H9 (cell line): Measurements from ENCODE around the gene ODC1. TPM values are rescaled to one million over a fixed set of nuclear protein-coding genes. Genes with fewer than 3 reads are reported as not detected.

Source experiments
- DNase-seq: peaks from one replicate; pipeline ENCODE4 v3.0.0-alpha.2; 2017
- H2AFZ ChIP-seq: one replicate; pipeline ENCODE4 v1.6.1; 2013; ENCODE audit warnings: mild to moderate bottlenecking, low read length, control low read depth, moderate library complexity
- H2AK5ac ChIP-seq: 2 replicates; pipeline ENCODE4 v1.6.1; 2013; ENCODE audit warnings: low read length, control low read depth, mixed read lengths; ENCODE audit not compliant: insufficient read length
- H2BK120ac ChIP-seq: one replicate; pipeline ENCODE4 v1.6.1; 2013; ENCODE audit warnings: low read depth, mild to moderate bottlenecking, low read length, control low read depth, inconsistent platforms; ENCODE audit not compliant: poor library complexity, severe bottlenecking
- H2BK12ac ChIP-seq: 2 replicates; pipeline ENCODE4 v1.6.1; 2013; ENCODE audit warnings: low read length, control low read depth, mixed read lengths, low read depth; ENCODE audit not compliant: insufficient read length
- H2BK15ac ChIP-seq: 2 replicates; pipeline ENCODE4 v1.6.1; 2013; ENCODE audit warnings: low read depth, low read length, control low read depth
- H2BK20ac ChIP-seq: one replicate; pipeline ENCODE4 v1.6.1; 2013; ENCODE audit warnings: low read depth, mild to moderate bottlenecking, low read length, control low read depth, inconsistent platforms; ENCODE audit not compliant: poor library complexity, severe bottlenecking
- H2BK5ac ChIP-seq: 2 replicates; pipeline ENCODE4 v1.6.1; 2013; ENCODE audit warnings: low read length, control low read depth, mixed read lengths; ENCODE audit not compliant: insufficient read length
- H3K14ac ChIP-seq: 2 replicates; pipeline ENCODE4 v1.6.1; 2013; ENCODE audit warnings: low read length, control low read depth; ENCODE audit not compliant: insufficient read depth
- H3K18ac ChIP-seq: 2 replicates; pipeline ENCODE4 v1.6.1; 2013; ENCODE audit warnings: low read depth, mild to moderate bottlenecking, mixed read lengths, low read length, control low read depth; ENCODE audit not compliant: insufficient read length
- H3K23ac ChIP-seq: 2 replicates; pipeline ENCODE4 v1.6.1; 2013; ENCODE audit warnings: low read length, control low read depth, mixed read lengths, low read depth; ENCODE audit not compliant: insufficient read length
- H3K23me2 ChIP-seq: 2 replicates; pipeline ENCODE4 v1.6.1; 2013; ENCODE audit warnings: low read depth, mild to moderate bottlenecking, mixed read lengths, low read length, control low read depth; ENCODE audit not compliant: insufficient read length, poor library complexity, severe bottlenecking
- H3K27ac ChIP-seq: 2 replicates; pipeline ENCODE4 v1.5.1; 2013; ENCODE audit warnings: low read length, control low read depth, mixed read lengths, low read depth; ENCODE audit not compliant: insufficient read length
- H3K27me3 ChIP-seq: 2 replicates; pipeline ENCODE4 v1.6.1; 2013; ENCODE audit warnings: low read length, control low read depth, inconsistent platforms; ENCODE audit not compliant: insufficient read depth
- H3K4ac ChIP-seq: 2 replicates; pipeline ENCODE4 v1.6.1; 2013; ENCODE audit warnings: low read depth, mild to moderate bottlenecking, control low read depth, inconsistent platforms, low read length, moderate library complexity
- H3K4me1 ChIP-seq: 2 replicates; pipeline ENCODE4 v1.6.1; 2013; ENCODE audit warnings: low read length, control low read depth, inconsistent platforms; ENCODE audit not compliant: insufficient read depth
- H3K4me2 ChIP-seq: 2 replicates; pipeline ENCODE4 v1.6.1; 2013; ENCODE audit warnings: low read length, control low read depth, mixed read lengths; ENCODE audit not compliant: insufficient read length, insufficient read depth
- H3K56ac ChIP-seq: 2 replicates; pipeline ENCODE4 v1.6.1; 2013; ENCODE audit warnings: low read depth, mild to moderate bottlenecking, mixed read lengths, low read length, control low read depth; ENCODE audit not compliant: insufficient read length
- H3K79me1 ChIP-seq: 2 replicates; pipeline ENCODE4 v1.6.1; 2013; ENCODE audit warnings: low read depth, mild to moderate bottlenecking, moderate library complexity, low read length, control low read depth, inconsistent platforms; ENCODE audit not compliant: insufficient read depth, poor library complexity, severe bottlenecking
- H3K79me2 ChIP-seq: 2 replicates; pipeline ENCODE4 v1.6.1; 2013; ENCODE audit warnings: low read length, control low read depth, inconsistent platforms; ENCODE audit not compliant: insufficient read depth
- H3K9ac ChIP-seq: 2 replicates; pipeline ENCODE4 v1.6.1; 2013; ENCODE audit warnings: low read length, control low read depth, mixed read lengths; ENCODE audit not compliant: insufficient read length; ENCODE audit errors: extremely low read depth
- H3K9me3 ChIP-seq: one replicate; pipeline ENCODE4 v1.6.1; 2013; ENCODE audit warnings: low read depth, low read length, inconsistent platforms; ENCODE audit not compliant: control insufficient read depth
- H3T11ph ChIP-seq: one replicate; pipeline ENCODE4 v1.6.1; 2013; ENCODE audit warnings: mild to moderate bottlenecking, low read length, control low read depth, inconsistent platforms
- H4K20me1 ChIP-seq: one replicate; pipeline ENCODE4 v1.6.1; 2013; ENCODE audit not compliant: control insufficient read depth, insufficient read length, insufficient read depth
- H4K5ac ChIP-seq: 2 replicates; pipeline ENCODE4 v1.6.1; 2013; ENCODE audit warnings: low read depth, mild to moderate bottlenecking, mixed read lengths, low read length, control low read depth; ENCODE audit not compliant: insufficient read length
- H4K8ac ChIP-seq: replicated peaks from 2 replicates; pipeline ENCODE4 v1.6.1; 2013; ENCODE audit warnings: low read length, control low read depth, mixed read lengths, low read depth; ENCODE audit not compliant: insufficient read length
- H4K91ac ChIP-seq: 2 replicates; pipeline ENCODE4 v1.6.1; 2013; ENCODE audit warnings: low read depth, mild to moderate bottlenecking, moderate library complexity, mixed read lengths, low read length, control low read depth; ENCODE audit not compliant: insufficient read length
- H3K27ac Mint-ChIP-seq, 3 experiments: 2 replicates in 2 of 3; 3 replicates in 1 of 3; pipeline ENCODE4 v1.8.0; 2020 to 2021; ENCODE audit warnings: mixed read lengths in 3 of 3, mild to moderate bottlenecking in 1 of 3, moderate library complexity in 1 of 3
- H3K27me3 Mint-ChIP-seq: 2 replicates; pipeline ENCODE4 v1.8.0; 2021; ENCODE audit warnings: low read depth, mild to moderate bottlenecking, moderate library complexity, mixed read lengths
- H3K36me3 Mint-ChIP-seq, 3 experiments: 2 replicates in 2 of 3; 3 replicates in 1 of 3; pipeline ENCODE4 v1.8.0; 2020 to 2021; ENCODE audit warnings: low read depth in 3 of 3, mixed read lengths in 3 of 3; ENCODE audit not compliant: insufficient read depth in 1 of 3
- H3K4me1 Mint-ChIP-seq, 2 experiments: 2 replicates each; pipeline ENCODE4 v1.8.0; 2020; ENCODE audit warnings: mixed read lengths in 2 of 2
- H3K4me3 Mint-ChIP-seq, 2 experiments: 2 replicates in 1 of 2; 3 replicates in 1 of 2; pipeline ENCODE4 v1.8.0; 2020 to 2021; ENCODE audit warnings: mild to moderate bottlenecking in 2 of 2, mixed read lengths in 2 of 2, moderate library complexity in 1 of 2
- H3K9me3 Mint-ChIP-seq, 2 experiments: 2 replicates in 1 of 2; 3 replicates in 1 of 2; pipeline ENCODE4 v1.8.0; 2020; ENCODE audit warnings: mild to moderate bottlenecking in 2 of 2, mixed read lengths in 2 of 2, moderate library complexity in 1 of 2
- CTCF ChIP-seq: fragments of 200-600 bp; sonication (generic); conservative IDR thresholded peaks from 3 replicates; pipeline ENCODE4 v1.8.0; 2021; ENCODE audit warnings: antibody characterized with exemption, mild to moderate bottlenecking
- WGBS: extraction: QIAGEN DNeasy Blood & Tissue Kit; methylation state at CpG from one replicate; pipeline ENCODE4 v1.1.7; 2013; ENCODE audit warnings: missing lambda C conversion rate, low lambda C conversion rate, mixed read lengths; ENCODE audit not compliant: insufficient read length; ENCODE audit errors: extremely low coverage; 5-methylcytosine and 5-hydroxymethylcytosine counted together
- total RNA-seq: library from RNA; stranded (reverse); gene quantifications from 2 replicates; pipeline ENCODE4 v1.2.1, GENCODE V29; 2021

ODC1 gene
- total RNA-seq, 1 experiment from 2014 or later = 48.3 TPM

- Histone ChIP-seq H3K23ac (no peak overlapping the region), H4K20me1 (no peaks in the 10 kb centered on the region), H2BK120ac (no peak overlapping the region), H3K23me2 (no peaks in the 10 kb centered on the region), H3K9ac (no peak overlapping the region), H2AFZ (no peak overlapping the region), H3K4me2 (no peak overlapping the region), H3K56ac (no peak overlapping the region), H2BK12ac (no peak overlapping the region), H4K91ac (no peak overlapping the region), H2BK5ac (no peak overlapping the region), H3K27ac (no peak overlapping the region), H3K14ac (no peak overlapping the region), H4K8ac (no peak overlapping the region), H3K4ac (no peak overlapping the region), H3K4me1 (no peaks in the 10 kb centered on the region), H3T11ph (no peak overlapping the region), H3K79me2 (no peaks in the 10 kb centered on the region), H3K9me3 (no peaks in the 10 kb centered on the region), H3K27me3 (no peaks in the 10 kb centered on the region), H3K18ac (no peak overlapping the region), H2BK15ac (no peak overlapping the region), H3K79me1 (no peaks in the 10 kb centered on the region), H4K5ac (no peak overlapping the region), H2BK20ac (no peak overlapping the region), H2AK5ac (no peak overlapping the region)
- peaks cover 0 to 3% of the 10 kb centered on the region in 2 experiments; a peak in 2 of 4 replicates for H3K4me1 Mint-ChIP-seq
- no peak overlapping the region for H3K27ac Mint-ChIP-seq
- no peak for TF ChIP-seq CTCF
- peaks cover 0 to 3% (median under 1%) of the 10 kb centered on the region in 3 experiments; a peak in 2 of 7 replicates for H3K36me3 Mint-ChIP-seq
- no CpG with 5 or more reads among the region's 1 CpG for WGBS
- DNase-seq = no peak
- H3K4me3 Mint-ChIP-seq = no peak overlapping the region
- peaks cover 2 to 3% of the 10 kb centered on the region in 2 experiments; a peak in 4 of 5 replicates for H3K9me3 Mint-ChIP-seq
- peaks cover 15% of the 10 kb centered on the region for H3K27me3 Mint-ChIP-seq
Observed at GRCh38 chr2:10486091-10486490, 38.0 kb upstream of the ODC1 start.
